HG02678 (cell line): ENCODE data around the gene KIF1A.
"Not testable (repeated sequence)": the region's sequence is repeated elsewhere in the genome, so short reads cannot be mapped to it uniquely, and the experiment has no call there.

Source experiments
- ATAC-seq: cut with Tn5 transposase; IDR thresholded peaks from one replicate; pipeline ENCODE4 v1.9.1; 2021; ENCODE audit warnings: mild to moderate bottlenecking, moderate library complexity; ENCODE audit not compliant: unreplicated experiment

KIF1A gene

GRCh38 chr2:240705204-240705791 is 114.7 kb downstream of the KIF1A start:
- no peak for ATAC-seq

DNA sequence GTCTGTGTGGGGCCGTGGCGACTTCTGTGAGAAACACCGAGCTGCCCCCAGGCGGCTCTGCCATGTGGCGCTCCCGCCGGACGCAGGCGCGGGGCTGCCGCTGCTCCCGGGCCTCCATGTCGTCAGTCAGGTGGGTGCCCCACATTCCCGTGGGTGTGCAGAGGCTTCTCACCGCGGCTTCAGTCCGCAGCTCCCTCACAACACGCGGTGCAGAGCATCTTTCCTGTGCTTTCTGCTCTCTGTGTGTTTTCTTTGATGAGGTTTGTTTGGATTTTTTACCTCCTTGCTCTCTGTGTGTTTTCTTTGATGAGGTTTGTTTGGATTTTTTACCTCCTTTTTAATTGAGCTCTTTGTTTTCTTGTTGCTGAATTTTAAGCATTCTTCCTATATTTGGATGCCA is 115.4 kb downstream of the KIF1A start:
- no peak for ATAC-seq

GRCh38 chr2:240703417-240704341 is 116.3 kb downstream of the KIF1A start:
- ATAC-seq, result no peak

- ATAC-seq, result no peak
Measured at GRCh38 chr2:240702640-240703011, 117.4 kb downstream of the KIF1A start.

- ATAC-seq, result no peak
Measured at GRCh38 chr2:240701736-240702639, 118.0 kb downstream of the KIF1A start.

DNA sequence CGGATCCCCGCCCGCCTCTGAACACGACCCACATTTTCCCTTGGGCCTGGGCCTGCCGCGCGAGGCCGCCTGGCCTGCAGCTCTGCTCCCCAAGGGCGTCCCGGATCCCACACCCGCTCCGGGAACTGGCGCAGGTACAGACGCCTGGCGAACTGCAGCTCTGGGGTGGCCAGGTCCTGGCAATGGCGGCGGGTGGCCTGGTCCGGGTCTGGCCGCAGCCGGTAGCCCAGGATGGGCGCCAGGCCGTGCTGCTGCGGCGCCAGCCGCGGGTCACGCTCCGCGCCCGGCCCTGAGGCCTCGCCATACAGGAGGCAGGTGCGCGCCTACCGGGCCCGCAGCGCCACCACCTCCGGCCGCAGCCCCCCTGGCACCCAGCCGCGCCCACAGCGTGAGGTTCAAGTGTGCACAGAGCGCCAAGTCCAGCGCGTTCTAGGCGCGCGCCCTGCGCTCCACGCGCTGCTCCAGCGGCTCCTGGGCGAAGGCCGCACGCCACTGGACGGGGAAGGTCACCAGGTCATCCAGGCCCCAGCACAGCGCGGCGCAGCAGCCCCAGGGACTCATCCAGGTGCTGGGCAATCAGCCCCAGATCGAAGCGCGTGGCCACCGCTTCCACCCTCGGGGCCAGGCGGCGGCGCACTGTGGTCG is 118.8 kb downstream of the KIF1A start:
- ATAC-seq, result no peak

DNA sequence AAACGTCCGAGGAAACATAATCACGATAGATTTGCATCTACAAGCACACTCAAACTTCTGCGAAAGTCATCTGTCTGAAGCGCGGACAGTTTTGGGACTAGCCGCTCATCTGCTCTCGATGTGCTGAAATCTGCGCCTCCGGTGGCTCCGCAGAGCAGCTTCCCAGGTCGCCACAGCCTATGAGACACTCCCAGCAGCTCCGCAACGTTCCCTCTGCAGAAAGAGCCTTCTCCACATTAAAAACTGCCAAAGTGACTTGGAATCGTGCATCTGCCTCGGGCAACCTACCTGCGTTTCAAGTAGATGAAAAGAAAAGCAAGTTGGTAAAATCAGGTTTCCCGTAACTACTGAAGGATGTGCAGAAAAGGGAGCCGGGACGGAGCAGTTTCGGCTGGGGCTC is 119.4 kb downstream of the KIF1A start:
- ATAC-seq, result not testable (repeated sequence)

DNA sequence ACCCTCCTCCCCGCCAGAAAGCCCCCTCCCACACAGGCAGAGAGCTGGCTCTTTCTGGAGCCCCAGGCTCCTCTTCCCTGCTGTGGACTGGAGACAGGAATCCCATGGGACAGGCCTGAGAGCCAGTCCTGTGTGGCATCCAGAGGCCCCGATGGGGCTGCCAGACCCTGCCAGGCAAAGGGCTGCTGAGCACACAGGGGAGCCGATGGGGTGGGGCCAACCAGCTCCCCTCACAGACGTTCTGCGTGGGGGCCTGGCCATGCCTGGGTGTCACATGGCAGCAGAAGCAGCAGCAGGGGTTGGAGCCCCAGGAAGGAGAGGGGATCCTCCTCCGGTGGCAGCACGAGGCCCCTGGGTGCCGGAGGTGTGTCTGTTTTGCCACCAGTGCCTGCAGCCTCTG is 120.2 kb downstream of the KIF1A start:
- ATAC-seq, result not testable (repeated sequence)

- not testable (repeated sequence) for ATAC-seq
Measured at GRCh38 chr2:240698852-240699561, 121.0 kb downstream of the KIF1A start.

- ATAC-seq, result not testable (repeated sequence)
Measured at GRCh38 chr2:240696469-240696868, 123.5 kb downstream of the KIF1A start.

- not testable (repeated sequence) for ATAC-seq
Measured at GRCh38 chr2:240695593-240695992, 124.4 kb downstream of the KIF1A start.

- not testable (repeated sequence) for ATAC-seq
Measured at GRCh38 chr2:240694304-240694703, 125.7 kb downstream of the KIF1A start.

DNA sequence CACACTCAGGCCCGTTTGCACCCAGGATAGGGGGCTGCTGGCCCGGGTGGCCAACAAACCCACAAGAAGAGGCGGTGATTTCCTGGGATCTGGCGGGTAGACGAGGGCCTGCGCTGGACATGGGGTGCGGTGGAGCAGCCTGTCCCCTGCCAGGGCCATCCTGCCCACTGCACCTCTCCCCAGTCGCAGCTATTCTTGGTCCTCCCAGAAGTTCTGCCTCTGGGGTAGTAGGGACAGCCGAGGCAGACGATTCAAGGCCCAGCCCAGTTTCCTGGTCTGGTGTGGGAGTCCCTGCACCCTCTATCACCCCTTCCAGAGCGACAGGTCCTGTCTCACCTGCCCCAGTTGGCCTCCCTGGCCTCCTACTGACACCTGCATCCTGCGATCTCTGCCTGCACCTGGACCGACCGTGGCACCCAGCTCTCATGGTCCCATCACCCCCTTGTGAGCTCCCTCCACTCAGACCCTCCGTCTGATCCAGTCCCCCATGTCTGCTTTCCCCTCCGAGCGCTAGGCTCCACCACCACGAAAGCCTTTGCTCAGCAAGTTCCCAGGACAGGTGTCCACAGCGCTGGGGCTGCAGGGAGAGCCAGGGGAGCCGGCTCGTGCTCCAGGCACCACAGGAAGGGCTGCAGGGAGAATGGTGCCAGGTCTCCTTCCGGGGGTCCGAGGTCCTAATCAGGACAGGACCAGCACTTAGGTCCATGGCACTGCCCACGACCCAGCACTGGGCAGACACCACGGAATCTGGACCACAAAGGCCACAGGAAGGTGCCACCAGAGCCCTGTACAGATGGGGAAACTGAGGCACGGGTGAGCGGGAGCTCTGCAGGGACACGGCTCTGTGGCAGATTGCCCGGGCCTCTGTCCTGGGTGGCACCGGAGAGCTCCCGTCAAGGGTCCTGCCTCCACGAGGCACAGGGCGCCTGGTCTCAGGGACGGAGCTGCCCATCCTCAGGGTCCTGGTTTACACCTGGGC is 127.1 kb downstream of the KIF1A start:
- not testable (repeated sequence) for ATAC-seq

DNA sequence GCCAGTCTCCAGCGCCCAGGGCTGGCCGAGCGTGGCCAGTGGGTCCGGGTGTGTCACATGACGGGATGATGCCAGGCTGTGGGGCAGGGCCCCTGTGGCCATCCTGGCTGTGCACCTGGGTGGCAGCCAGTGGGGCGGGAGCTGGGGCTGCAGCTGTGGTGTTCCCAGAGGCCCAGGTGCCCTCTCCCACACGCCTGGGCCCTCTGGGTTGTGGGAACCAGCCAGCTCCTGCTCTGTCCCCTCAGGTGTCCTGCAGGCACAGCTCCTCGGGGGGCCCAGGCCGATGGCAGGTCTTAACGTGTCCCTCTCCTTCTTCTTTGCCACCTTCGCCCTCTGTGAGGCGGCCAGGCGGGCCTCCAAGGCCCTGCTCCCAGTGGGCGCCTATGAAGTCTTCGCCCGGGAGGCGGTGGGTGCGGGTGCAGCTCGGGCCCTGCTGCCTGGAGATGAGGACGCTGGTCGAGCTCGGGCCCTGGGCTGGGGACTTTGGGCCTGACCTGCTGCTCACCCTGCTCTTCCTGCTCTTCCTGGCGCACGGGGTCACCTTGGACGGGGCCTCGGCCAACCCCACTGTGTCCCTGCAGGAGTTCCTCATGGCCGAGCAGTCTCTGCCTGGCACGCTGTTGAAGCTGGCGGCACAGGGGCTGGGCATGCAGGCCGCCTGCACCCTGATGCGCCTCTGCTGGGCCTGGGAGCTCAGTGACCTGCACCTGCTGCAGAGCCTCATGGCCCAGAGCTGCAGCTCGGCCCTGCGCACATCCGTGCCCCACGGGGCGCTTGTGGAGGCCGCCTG is 128.2 kb downstream of the KIF1A start, which contains the start of gene AQP12A:
AQP12A (plus strand) TSS at position 236 of the 790 bp plus-strand sequence; CDS start at position 284, 48 bp downstream.
- ATAC-seq, result not testable (repeated sequence)

DNA sequence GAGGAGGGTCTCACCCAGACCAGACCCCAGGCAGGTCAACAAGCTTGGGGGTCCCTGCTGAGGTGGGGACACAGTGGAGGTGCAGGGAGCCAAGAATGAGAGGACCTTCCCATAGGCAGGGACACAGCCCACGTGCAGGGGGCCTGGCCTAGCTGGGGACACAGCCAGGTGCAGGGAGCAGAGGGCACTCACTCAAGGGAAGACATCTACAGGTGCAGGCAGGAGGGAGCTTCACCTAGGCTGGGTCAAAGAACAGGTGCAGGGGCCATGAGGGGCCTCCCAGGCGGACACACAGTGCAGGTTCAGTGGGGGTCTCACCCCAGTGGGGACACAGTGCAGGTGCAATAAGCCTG is 129.0 kb downstream of the KIF1A start:
- not testable (repeated sequence) for ATAC-seq

DNA sequence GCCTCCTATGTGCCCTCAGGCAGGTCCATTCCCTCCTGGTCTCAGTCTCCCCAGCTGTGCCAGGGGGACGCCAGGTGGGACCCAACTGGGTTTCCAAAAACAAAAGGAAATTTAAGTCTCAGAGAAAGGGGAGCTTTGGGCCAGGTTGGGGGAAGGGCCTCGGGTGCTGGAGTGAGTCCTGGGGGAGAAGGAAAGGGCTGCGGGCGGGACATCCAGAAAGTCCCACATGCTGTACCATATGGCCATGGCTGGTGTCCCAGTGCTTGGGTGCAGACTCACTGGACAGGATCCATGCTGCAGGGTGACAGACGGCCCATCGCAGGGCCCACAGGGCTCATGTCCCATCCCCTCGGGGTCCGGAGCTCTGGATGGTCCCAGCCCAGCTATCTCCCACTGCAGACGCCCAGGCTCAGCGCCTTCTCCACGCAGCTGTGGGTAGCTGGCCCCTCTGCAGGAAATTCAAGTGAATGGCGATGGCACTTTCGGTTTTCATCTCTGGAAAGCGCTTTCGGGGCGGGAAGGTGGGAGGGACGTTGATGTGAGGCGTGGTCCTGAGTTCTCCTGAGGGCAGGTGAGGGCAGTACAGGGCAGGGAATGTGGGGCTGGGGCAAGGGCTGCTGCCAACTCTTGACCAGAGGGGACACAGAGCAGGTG is 129.5 kb downstream of the KIF1A start:
- not testable (repeated sequence) for ATAC-seq

GRCh38 chr2:240689975-240690374 is 130.0 kb downstream of the KIF1A start:
- no peak for ATAC-seq

DNA sequence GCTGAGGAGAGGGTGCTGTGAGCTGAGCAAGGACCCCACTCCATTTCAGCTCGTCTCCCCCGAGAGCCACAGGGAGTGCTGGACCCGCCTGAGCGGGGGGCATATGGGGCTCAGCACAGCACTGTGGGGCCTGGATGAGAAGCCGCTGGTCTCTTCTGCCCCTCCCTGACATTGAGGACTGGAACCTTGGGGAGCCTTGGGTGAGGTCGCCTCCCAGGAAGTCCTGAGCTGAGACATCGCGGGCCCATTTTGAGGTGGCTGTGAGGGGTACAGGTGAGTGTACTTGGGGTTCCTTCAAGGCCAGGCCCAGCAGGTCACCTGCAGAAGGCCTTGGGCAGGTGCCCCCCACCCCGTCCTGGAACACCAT is 131.5 kb downstream of the KIF1A start:
- ATAC-seq, result no peak
